ENCODE data around the gene HOXC5. TPM values are rescaled to one million over a fixed set of nuclear protein-coding genes. Genes with fewer than 3 reads are reported as not detected.

Gene HOXC5
- total RNA-seq, 1 experiment from 2014 or later, result not detected

GRCh38 chr12:54026640-54027441, 6.0 kb upstream of the HOXC5 start:
- peaks cover 3 to 10% of the 10 kb centered on the region in 2 experiments; a peak in 3 of 5 replicates for H3K9me3 Mint-ChIP-seq
- Histone ChIP-seq H3T11ph (ENCODE audit: low read length) (no peak overlapping the region), H2BK5ac (ENCODE audit: insufficient read length, low read length) (no peak overlapping the region), H2BK120ac (ENCODE audit: low read depth, low read length, poor library complexity, severe bottlenecking) (no peak overlapping the region), H3K4me2 (ENCODE audit: insufficient read depth, insufficient read length, low read length) (no peak overlapping the region), H2AK5ac (ENCODE audit: insufficient read length, low read length) (no peak overlapping the region), H2BK12ac (ENCODE audit: insufficient read length, low read depth, low read length) (no peak overlapping the region), H3K23me2 (ENCODE audit: insufficient read length, low read depth, low read length, poor library complexity, severe bottlenecking) (no peaks in the 10 kb centered on the region), H4K20me1 (ENCODE audit: control insufficient read depth, insufficient read depth, insufficient read length) (no peaks in the 10 kb centered on the region), H4K5ac (ENCODE audit: insufficient read length, low read depth, low read length) (no peak overlapping the region), H2BK20ac (ENCODE audit: low read depth, low read length, poor library complexity, severe bottlenecking) (no peak overlapping the region), H3K9ac (ENCODE audit: extremely low read depth, insufficient read length, low read length) (no peak overlapping the region), H4K8ac (replicated peaks; ENCODE audit: insufficient read length, low read depth, low read length) (no peak overlapping the region), H2BK15ac (ENCODE audit: low read depth, low read length) (no peak overlapping the region), H3K9me3 (ENCODE audit: control insufficient read depth, low read depth, low read length) (no peaks in the 10 kb centered on the region), H3K4me1 (ENCODE audit: insufficient read depth, low read length) (no peaks in the 10 kb centered on the region), H3K14ac (ENCODE audit: insufficient read depth, low read length) (no peak overlapping the region), H4K91ac (ENCODE audit: insufficient read length, low read depth, low read length) (no peak overlapping the region), H3K79me2 (ENCODE audit: insufficient read depth, low read length) (no peaks in the 10 kb centered on the region), H3K18ac (ENCODE audit: insufficient read length, low read depth, low read length) (no peak overlapping the region), H2AFZ (ENCODE audit: low read length) (no peak overlapping the region), H3K27ac (ENCODE audit: insufficient read length, low read depth, low read length) (no peak overlapping the region), H3K4ac (ENCODE audit: low read depth, low read length) (no peak overlapping the region), H3K79me1 (ENCODE audit: insufficient read depth, low read depth, low read length, poor library complexity, severe bottlenecking) (no peaks in the 10 kb centered on the region), H3K56ac (ENCODE audit: insufficient read length, low read depth, low read length) (no peak overlapping the region), H3K23ac (ENCODE audit: insufficient read length, low read depth, low read length) (no peak overlapping the region), H3K27me3 (ENCODE audit: insufficient read depth, low read length) (peaks cover 98% of the 10 kb centered on the region)
- TF ChIP-seq CTCF (conservative IDR thresholded peaks at IDR 0.05), result no peak
- H3K27me3 Mint-ChIP-seq (ENCODE audit: low read depth), result peaks cover 100% of the 10 kb centered on the region
- peaks cover 10 to 18% of the 10 kb centered on the region in 2 experiments for H3K4me1 Mint-ChIP-seq
- DNase-seq, result no peak
- no peak overlapping the region for H3K4me3 Mint-ChIP-seq
- no peak overlapping the region for H3K27ac Mint-ChIP-seq
- peaks cover 0 to 2% (median 0%) of the 10 kb centered on the region in 3 experiments; a peak in 1 of 7 replicates for H3K36me3 Mint-ChIP-seq (ENCODE audit: insufficient read depth in 1 of 3, low read depth in 3 of 3)
- no CpG with 5 or more reads among the region's 22 CpGs for WGBS (ENCODE audit: extremely low coverage, insufficient read length, low lambda C conversion rate)
